SK-N-SH (cell line): ENCODE measurements around the gene TXNDC17. TPM values are rescaled to one million over a fixed set of nuclear protein-coding genes. Genes with fewer than 3 reads are reported as not detected.

ENCODE experiments used
- CTCF ChIA-PET: fragments of 300-600, 350-600 bp; formaldehyde crosslinking; extraction: SDS; loops from one replicate; lab custom pipeline; 2021; lab: Yijun Ruan, JAX
- POLR2A ChIA-PET: fragments of 350-600 bp; sonication (Branson Sonifier 250); formaldehyde crosslinking; extraction: SDS; loops from one replicate; lab custom pipeline; 2020; ENCODE audit warnings: antibody characterized with exemption, inconsistent platforms; lab: Yijun Ruan, JAX
- DNase-seq: peaks from one replicate; pipeline ENCODE4 v3.0.0; 2012
- H2AFZ ChIP-seq: fragments of 200-600 bp; sonication (generic); 2 replicates; pipeline ENCODE4 v1.8.1; 2016; ENCODE audit warnings: antibody characterized with exemption, mild to moderate bottlenecking, low read depth
- H3F3A ChIP-seq: fragments of 200-600 bp; sonication (generic); replicated peaks from 2 replicates; pipeline ENCODE3; 2016; ENCODE audit warnings: antibody characterized with exemption, mild to moderate bottlenecking; ENCODE audit not compliant: insufficient read depth
- H3K27ac ChIP-seq, 2 experiments: fragments of 200-500 bp in 1 of 2; fragments of 200-600 bp in 1 of 2; sonication (Bioruptor generic) in 1 of 2; sonication (generic), shearing (Covaris generic) in 1 of 2; 2 replicates each; pipeline versions ENCODE4 v1.5.1 to v1.6.1; 2014 to 2016; ENCODE audit warnings: low read depth in 2 of 2, inconsistent platforms in 1 of 2, low read length in 1 of 2, mild to moderate bottlenecking in 1 of 2, mixed read lengths in 1 of 2
- H3K27me3 ChIP-seq: fragments of 200-600 bp; sonication (generic), shearing (Covaris generic); 2 replicates; pipeline ENCODE4 v1.6.1; 2016; ENCODE audit warnings: mixed run types; ENCODE audit not compliant: insufficient read depth
- H3K36me3 ChIP-seq, 2 experiments: fragments of 200-500 bp in 1 of 2; fragments of 200-600 bp in 1 of 2; sonication (Bioruptor generic) in 1 of 2; sonication (generic) in 1 of 2; replicated peaks in 1 of 2; 2 replicates each; pipeline versions ENCODE3 to v1.5.1; 2014 to 2016; ENCODE audit warnings: low read length in 1 of 2, mild to moderate bottlenecking in 1 of 2; ENCODE audit not compliant: insufficient read depth in 2 of 2, control insufficient read depth in 1 of 2
- H3K4me1 ChIP-seq, 2 experiments: fragments of 200-500 bp in 1 of 2; fragments of 200-600 bp in 1 of 2; sonication (Bioruptor generic) in 1 of 2; sonication (generic), shearing (Covaris generic) in 1 of 2; 2 replicates each; pipeline versions ENCODE4 v1.5.1 to v1.6.1; 2014 to 2016; ENCODE audit warnings: low read depth in 1 of 2, low read length in 1 of 2, mixed run types in 1 of 2; ENCODE audit not compliant: insufficient read depth in 2 of 2, control insufficient read depth in 1 of 2
- H3K4me2 ChIP-seq: fragments of 200-600 bp; sonication (generic), shearing (Covaris generic); 2 replicates; pipeline ENCODE4 v1.6.1; 2017; ENCODE audit warnings: mixed run types
- H3K4me3 ChIP-seq, 2 experiments: fragments of 200-500 bp in 1 of 2; fragments of 200-600 bp in 1 of 2; sonication (Bioruptor generic) in 1 of 2; sonication (generic), shearing (Covaris generic) in 1 of 2; 2 replicates each; pipeline versions ENCODE4 v1.5.1 to v1.8.1; 2014 to 2016; ENCODE audit warnings: low read depth in 2 of 2, inconsistent platforms in 1 of 2, low read length in 1 of 2, mild to moderate bottlenecking in 1 of 2, mixed read lengths in 1 of 2, moderate library complexity in 1 of 2
- H3K79me2 ChIP-seq: fragments of 200-600 bp; sonication (generic); 2 replicates; pipeline ENCODE4 v1.8.1; 2017; ENCODE audit warnings: mild to moderate bottlenecking; ENCODE audit not compliant: insufficient read depth
- H3K9ac ChIP-seq: fragments of 200-600 bp; sonication (generic); 2 replicates; pipeline ENCODE4 v1.6.1; 2017; ENCODE audit warnings: mixed run types
- H3K9me2 ChIP-seq: fragments of 200-600 bp; sonication (generic); 2 replicates; pipeline ENCODE4 v1.6.1; 2017; ENCODE audit warnings: mixed run types
- H3K9me3 ChIP-seq: fragments of 200-600 bp; sonication (generic); 2 replicates; pipeline ENCODE4 v1.6.1; 2017; ENCODE audit warnings: mixed run types, mild to moderate bottlenecking, moderate library complexity
- H4K20me1 ChIP-seq: fragments of 200-600 bp; sonication (generic); 2 replicates; pipeline ENCODE4 v1.6.1; 2017; ENCODE audit warnings: mild to moderate bottlenecking, mixed run types; ENCODE audit not compliant: insufficient read depth
- ELF1 ChIP-seq: IDR thresholded peaks from 2 replicates; pipeline ENCODE4 v1.4.0; 2012
- EP300 ChIP-seq, 2 experiments: IDR thresholded peaks; 2 replicates each; pipeline versions ENCODE4 v1.4.0 to v1.6.1; 2012; ENCODE audit warnings: borderline replicate concordance in 1 of 2, low read depth in 1 of 2, low read length in 1 of 2
- EZH2phosphoT487 ChIP-seq: fragments of 200-600 bp; sonication (generic); IDR thresholded peaks from 2 replicates; pipeline ENCODE4 v1.6.1; 2017; ENCODE audit warnings: low read depth, mixed run types, mild to moderate bottlenecking, antibody characterized with exemption, moderate library complexity, borderline replicate concordance
- FOSL2 ChIP-seq: IDR thresholded peaks from 2 replicates; pipeline ENCODE4 v1.4.0; 2012; ENCODE audit warnings: low read depth, mild to moderate bottlenecking, moderate library complexity, borderline replicate concordance
- FOXJ3 ChIP-seq: sonication (generic); formaldehyde crosslinking; IDR thresholded peaks from 2 replicates; pipeline ENCODE4 v1.5.1; 2020; ENCODE audit warnings: mild to moderate bottlenecking, missing genetic modification reagents
- FOXM1 ChIP-seq: IDR thresholded peaks from 2 replicates; pipeline ENCODE4 v1.4.0; 2012; ENCODE audit warnings: low read depth, mild to moderate bottlenecking
- GABPA ChIP-seq: IDR thresholded peaks from 2 replicates; pipeline ENCODE4 v1.4.0; 2012; ENCODE audit warnings: low read depth, mild to moderate bottlenecking
- GATA2 ChIP-seq: sonication (generic); formaldehyde crosslinking; IDR thresholded peaks from 2 replicates; pipeline ENCODE4 v1.5.0; 2020; ENCODE audit warnings: mild to moderate bottlenecking, missing genetic modification reagents
- MEF2A ChIP-seq: IDR thresholded peaks from 2 replicates; pipeline ENCODE4 v1.4.0; 2012; ENCODE audit warnings: low read depth, borderline replicate concordance
- MXI1 ChIP-seq: IDR thresholded peaks from 2 replicates; pipeline ENCODE4 v1.6.1; 2012; ENCODE audit warnings: mild to moderate bottlenecking, low read depth, low read length, improper control_type of control experiment
- PBX3 ChIP-seq: IDR thresholded peaks from 2 replicates; pipeline ENCODE4; 2012
- POLR2AphosphoS5 ChIP-seq: IDR thresholded peaks from 2 replicates; pipeline ENCODE4 v1.6.1; 2012; ENCODE audit warnings: low read depth, low read length
- RAD21 ChIP-seq: IDR thresholded peaks from 2 replicates; pipeline ENCODE4 v1.6.1; 2012; ENCODE audit warnings: mild to moderate bottlenecking, low read length
- RFX5 ChIP-seq: IDR thresholded peaks from 2 replicates; pipeline ENCODE4 v1.6.1; 2012; ENCODE audit warnings: mild to moderate bottlenecking, improper control_type of control experiment, low read length
- RXRA ChIP-seq: IDR thresholded peaks from 2 replicates; pipeline ENCODE4 v1.4.0; 2012; ENCODE audit warnings: low read depth, mild to moderate bottlenecking, borderline replicate concordance
- TAF1 ChIP-seq: IDR thresholded peaks from 2 replicates; pipeline ENCODE4 v1.6.1; 2012; ENCODE audit warnings: low read depth, mild to moderate bottlenecking, low read length, moderate library complexity, borderline replicate concordance
- TCF12 ChIP-seq: IDR thresholded peaks from 2 replicates; pipeline ENCODE4 v1.4.0; 2012
- TEAD4 ChIP-seq: IDR thresholded peaks from 2 replicates; pipeline ENCODE4 v1.4.0; 2012; ENCODE audit warnings: mild to moderate bottlenecking, borderline replicate concordance; ENCODE audit not compliant: insufficient read depth
- ZBTB33 ChIP-seq: IDR thresholded peaks from 2 replicates; pipeline ENCODE4 v1.4.0; 2012; ENCODE audit warnings: low read depth, borderline replicate concordance
- WGBS: methylation state at CpG from one replicate; pipeline ENCODE4 v1.1.6; 2017; ENCODE audit warnings: low lambda C conversion rate; 5-methylcytosine and 5-hydroxymethylcytosine counted together
- polyA plus RNA-seq, 3 experiments: library from polyadenylated mRNA; depleted of rRNA; stranded (reverse); fragments of >200 nt; gene quantifications; 2 replicates each; pipeline ENCODE4 v1.2.3, GENCODE V29; 2012
- TF ChIP-seq, protein P1 (sequence below): IDR thresholded peaks from 2 replicates; pipeline ENCODE4 v1.4.0; 2012; ENCODE audit warnings: low read depth, borderline replicate concordance
- TF ChIP-seq, protein P2 (sequence below): fragments of 200-600 bp; sonication (generic); IDR thresholded peaks from 2 replicates; pipeline ENCODE4 v1.6.1; 2017; ENCODE audit warnings: antibody characterized with exemption, mild to moderate bottlenecking, moderate library complexity
- TF ChIP-seq, protein P3 (sequence below): IDR thresholded peaks from 2 replicates; pipeline ENCODE4 v1.6.1; 2012; ENCODE audit warnings: mild to moderate bottlenecking, low read depth, low read length, moderate library complexity

TXNDC17 gene
- polyA plus RNA-seq, 1 of the 3 experiments (the other 2 are of a cell fraction): 644 TPM

DNA sequence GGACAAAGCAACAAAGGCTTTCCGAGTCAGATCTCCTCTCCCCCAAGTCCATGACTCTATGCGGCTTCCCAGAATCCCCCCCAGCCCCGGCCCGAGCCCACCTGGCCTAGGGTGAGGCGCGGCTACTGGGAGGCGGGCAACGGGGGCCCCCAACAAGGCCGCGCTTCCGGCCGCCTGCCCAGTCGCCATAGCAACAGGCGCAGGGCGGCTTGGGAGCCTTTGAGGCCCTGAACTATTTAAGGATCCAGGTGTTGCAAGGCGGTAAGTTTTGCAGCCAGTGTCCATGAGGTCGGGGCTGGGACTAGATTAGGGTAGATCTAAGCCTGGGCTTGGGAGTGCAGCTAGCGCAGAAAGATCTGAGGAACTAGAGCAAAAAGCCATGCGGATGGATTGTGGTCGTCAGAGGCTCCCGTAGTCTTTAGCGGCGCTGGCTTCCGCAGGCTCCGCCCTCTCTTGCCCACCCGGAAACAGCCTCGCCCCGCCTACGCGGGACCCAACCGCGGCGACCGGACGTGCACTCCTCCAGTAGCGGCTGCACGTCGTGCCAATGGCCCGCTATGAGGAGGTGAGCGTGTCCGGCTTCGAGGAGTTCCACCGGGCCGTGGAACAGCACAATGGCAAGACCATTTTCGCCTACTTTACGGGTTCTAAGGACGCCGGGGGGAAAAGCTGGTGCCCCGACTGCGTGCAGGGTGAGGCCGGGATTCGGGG lies at the start of gene TXNDC17, which contains the start of gene KIAA0753 (continued):
- TF ChIP-seq, protein P1, sequence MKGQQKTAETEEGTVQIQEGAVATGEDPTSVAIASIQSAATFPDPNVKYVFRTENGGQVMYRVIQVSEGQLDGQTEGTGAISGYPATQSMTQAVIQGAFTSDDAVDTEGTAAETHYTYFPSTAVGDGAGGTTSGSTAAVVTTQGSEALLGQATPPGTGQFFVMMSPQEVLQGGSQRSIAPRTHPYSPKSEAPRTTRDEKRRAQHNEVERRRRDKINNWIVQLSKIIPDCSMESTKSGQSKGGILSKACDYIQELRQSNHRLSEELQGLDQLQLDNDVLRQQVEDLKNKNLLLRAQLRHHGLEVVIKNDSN: no peak
- no peak for TF ChIP-seq RXRA
- peak; percentile 95 for TF ChIP-seq POLR2AphosphoS5
- no peak for TF ChIP-seq RAD21
- TF ChIP-seq ZBTB33: 0 out of 2 replicates have a peak, but pooled peaks have one; percentile 14
- TF ChIP-seq TAF1: peak; percentile 83
- no peak for TF ChIP-seq EZH2phosphoT487
- TF ChIP-seq FOSL2: no peak
- peak; percentile 90 for TF ChIP-seq MXI1
- no peak for TF ChIP-seq GATA2 (CRISPR knock-in tag)

- Histone ChIP-seq H3K79me2 (no peaks in the 10 kb centered on the region), H4K20me1 (no peaks in the 10 kb centered on the region), H3K9me3 (no peaks in the 10 kb centered on the region), H3K36me3 (peaks cover 75 to 85% of the 10 kb centered on the region in 2 experiments), H3K9me2 (no peaks in the 10 kb centered on the region), H3K27me3 (no peaks in the 10 kb centered on the region), H2AFZ (no peak overlapping the region), H3K4me3 (no peak overlapping the region), H3K9ac (no peak overlapping the region), H3F3A (no peaks in the 10 kb centered on the region), H3K4me2 (no peak overlapping the region), H3K27ac (peak overlapping the region in 1 of 2 experiments; percentile 43; a peak in 3 of 4 replicates), H3K4me1 (no peaks in the 10 kb centered on the region; a peak in 1 of 4 replicates)
- POLR2A ChIA-PET: no interaction called here
- 47% methylated on average over 7 of the region's 7 CpGs for WGBS
- DNase-seq: no peak
- CTCF ChIA-PET: no interaction called here
- no peak for TF ChIP-seq TEAD4
- no peak for TF ChIP-seq GABPA
- peak; percentile 29; the same call in 1 of the 2 replicates for TF ChIP-seq PBX3
- no peak for TF ChIP-seq FOXM1
- 0 out of 4 replicates have a peak, but pooled peaks of 1 of the 2 experiments have one; percentile 25 for TF ChIP-seq EP300 (IDR thresholded peaks at IDR 0.05; ENCODE audit: borderline replicate concordance in 1 of 2, low read depth in 1 of 2, low read length in 1 of 2)
- TF ChIP-seq, protein P2, sequence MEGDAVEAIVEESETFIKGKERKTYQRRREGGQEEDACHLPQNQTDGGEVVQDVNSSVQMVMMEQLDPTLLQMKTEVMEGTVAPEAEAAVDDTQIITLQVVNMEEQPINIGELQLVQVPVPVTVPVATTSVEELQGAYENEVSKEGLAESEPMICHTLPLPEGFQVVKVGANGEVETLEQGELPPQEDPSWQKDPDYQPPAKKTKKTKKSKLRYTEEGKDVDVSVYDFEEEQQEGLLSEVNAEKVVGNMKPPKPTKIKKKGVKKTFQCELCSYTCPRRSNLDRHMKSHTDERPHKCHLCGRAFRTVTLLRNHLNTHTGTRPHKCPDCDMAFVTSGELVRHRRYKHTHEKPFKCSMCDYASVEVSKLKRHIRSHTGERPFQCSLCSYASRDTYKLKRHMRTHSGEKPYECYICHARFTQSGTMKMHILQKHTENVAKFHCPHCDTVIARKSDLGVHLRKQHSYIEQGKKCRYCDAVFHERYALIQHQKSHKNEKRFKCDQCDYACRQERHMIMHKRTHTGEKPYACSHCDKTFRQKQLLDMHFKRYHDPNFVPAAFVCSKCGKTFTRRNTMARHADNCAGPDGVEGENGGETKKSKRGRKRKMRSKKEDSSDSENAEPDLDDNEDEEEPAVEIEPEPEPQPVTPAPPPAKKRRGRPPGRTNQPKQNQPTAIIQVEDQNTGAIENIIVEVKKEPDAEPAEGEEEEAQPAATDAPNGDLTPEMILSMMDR: no peak
- no peak for TF ChIP-seq RAD21
- TF ChIP-seq ELF1: no peak
- TF ChIP-seq FOXJ3: no peak
- TF ChIP-seq TCF12: peak; percentile 24; the same call in 1 of the 2 replicates
- TF ChIP-seq MEF2A: no peak
- TF ChIP-seq RFX5: no peak
- TF ChIP-seq, protein P3, sequence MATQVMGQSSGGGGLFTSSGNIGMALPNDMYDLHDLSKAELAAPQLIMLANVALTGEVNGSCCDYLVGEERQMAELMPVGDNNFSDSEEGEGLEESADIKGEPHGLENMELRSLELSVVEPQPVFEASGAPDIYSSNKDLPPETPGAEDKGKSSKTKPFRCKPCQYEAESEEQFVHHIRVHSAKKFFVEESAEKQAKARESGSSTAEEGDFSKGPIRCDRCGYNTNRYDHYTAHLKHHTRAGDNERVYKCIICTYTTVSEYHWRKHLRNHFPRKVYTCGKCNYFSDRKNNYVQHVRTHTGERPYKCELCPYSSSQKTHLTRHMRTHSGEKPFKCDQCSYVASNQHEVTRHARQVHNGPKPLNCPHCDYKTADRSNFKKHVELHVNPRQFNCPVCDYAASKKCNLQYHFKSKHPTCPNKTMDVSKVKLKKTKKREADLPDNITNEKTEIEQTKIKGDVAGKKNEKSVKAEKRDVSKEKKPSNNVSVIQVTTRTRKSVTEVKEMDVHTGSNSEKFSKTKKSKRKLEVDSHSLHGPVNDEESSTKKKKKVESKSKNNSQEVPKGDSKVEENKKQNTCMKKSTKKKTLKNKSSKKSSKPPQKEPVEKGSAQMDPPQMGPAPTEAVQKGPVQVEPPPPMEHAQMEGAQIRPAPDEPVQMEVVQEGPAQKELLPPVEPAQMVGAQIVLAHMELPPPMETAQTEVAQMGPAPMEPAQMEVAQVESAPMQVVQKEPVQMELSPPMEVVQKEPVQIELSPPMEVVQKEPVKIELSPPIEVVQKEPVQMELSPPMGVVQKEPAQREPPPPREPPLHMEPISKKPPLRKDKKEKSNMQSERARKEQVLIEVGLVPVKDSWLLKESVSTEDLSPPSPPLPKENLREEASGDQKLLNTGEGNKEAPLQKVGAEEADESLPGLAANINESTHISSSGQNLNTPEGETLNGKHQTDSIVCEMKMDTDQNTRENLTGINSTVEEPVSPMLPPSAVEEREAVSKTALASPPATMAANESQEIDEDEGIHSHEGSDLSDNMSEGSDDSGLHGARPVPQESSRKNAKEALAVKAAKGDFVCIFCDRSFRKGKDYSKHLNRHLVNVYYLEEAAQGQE: no peak
These were observed 49.2 kb upstream of the TXNDC17 start for GRCh38 chr17:6591599-6592158.
